HL-60 (cell line): ENCODE results near the gene SH3GL3.

ENCODE experiments used
- CTCF ChIP-seq: IDR thresholded peaks from one replicate; pipeline ENCODE4 v1.5.1; 2011; ENCODE audit warnings: low read length, control low read depth, inconsistent platforms; ENCODE audit not compliant: insufficient read depth
- GABPA ChIP-seq: IDR thresholded peaks from 2 replicates; pipeline ENCODE4 v1.6.1; 2012; ENCODE audit warnings: low read depth
- POLR2AphosphoS5 ChIP-seq: IDR thresholded peaks from 2 replicates; pipeline ENCODE4 v1.6.1; 2012; ENCODE audit warnings: low read depth
- TF ChIP-seq, protein P1 (sequence below): IDR thresholded peaks from 2 replicates; pipeline ENCODE4 v1.6.1; 2012; ENCODE audit warnings: low read depth; ENCODE audit not compliant: insufficient replicate concordance

GRCh38 chr15:83422081-83422480 is 25.1 kb upstream of the SH3GL3 start:
- TF ChIP-seq POLR2AphosphoS5 (no peak), CTCF (no peak), GABPA (no peak)
- TF ChIP-seq, protein P1, sequence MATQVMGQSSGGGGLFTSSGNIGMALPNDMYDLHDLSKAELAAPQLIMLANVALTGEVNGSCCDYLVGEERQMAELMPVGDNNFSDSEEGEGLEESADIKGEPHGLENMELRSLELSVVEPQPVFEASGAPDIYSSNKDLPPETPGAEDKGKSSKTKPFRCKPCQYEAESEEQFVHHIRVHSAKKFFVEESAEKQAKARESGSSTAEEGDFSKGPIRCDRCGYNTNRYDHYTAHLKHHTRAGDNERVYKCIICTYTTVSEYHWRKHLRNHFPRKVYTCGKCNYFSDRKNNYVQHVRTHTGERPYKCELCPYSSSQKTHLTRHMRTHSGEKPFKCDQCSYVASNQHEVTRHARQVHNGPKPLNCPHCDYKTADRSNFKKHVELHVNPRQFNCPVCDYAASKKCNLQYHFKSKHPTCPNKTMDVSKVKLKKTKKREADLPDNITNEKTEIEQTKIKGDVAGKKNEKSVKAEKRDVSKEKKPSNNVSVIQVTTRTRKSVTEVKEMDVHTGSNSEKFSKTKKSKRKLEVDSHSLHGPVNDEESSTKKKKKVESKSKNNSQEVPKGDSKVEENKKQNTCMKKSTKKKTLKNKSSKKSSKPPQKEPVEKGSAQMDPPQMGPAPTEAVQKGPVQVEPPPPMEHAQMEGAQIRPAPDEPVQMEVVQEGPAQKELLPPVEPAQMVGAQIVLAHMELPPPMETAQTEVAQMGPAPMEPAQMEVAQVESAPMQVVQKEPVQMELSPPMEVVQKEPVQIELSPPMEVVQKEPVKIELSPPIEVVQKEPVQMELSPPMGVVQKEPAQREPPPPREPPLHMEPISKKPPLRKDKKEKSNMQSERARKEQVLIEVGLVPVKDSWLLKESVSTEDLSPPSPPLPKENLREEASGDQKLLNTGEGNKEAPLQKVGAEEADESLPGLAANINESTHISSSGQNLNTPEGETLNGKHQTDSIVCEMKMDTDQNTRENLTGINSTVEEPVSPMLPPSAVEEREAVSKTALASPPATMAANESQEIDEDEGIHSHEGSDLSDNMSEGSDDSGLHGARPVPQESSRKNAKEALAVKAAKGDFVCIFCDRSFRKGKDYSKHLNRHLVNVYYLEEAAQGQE = no peak
